ENCODE data around the gene RXFP3. TPM values are rescaled to one million over a fixed set of nuclear protein-coding genes. Genes with fewer than 3 reads are reported as not detected.

Gene RXFP3
- polyA plus RNA-seq, 1 experiment = not detected

- H3K27me3 ChIP-seq (ENCODE audit: control insufficient read depth, insufficient read depth, low read length) = peaks cover 2% of the 10 kb centered on the region
- CTCF ChIA-PET = no interaction called here
- H3K4me3 ChIP-seq (ENCODE audit: low read depth, low read length) = no peak overlapping the region
- no peak for DNase-seq (ENCODE audit: low read depth, low spot score)
- H3K27ac ChIP-seq (ENCODE audit: low read depth, low read length) = no peak overlapping the region
- H3K9me3 ChIP-seq (ENCODE audit: control insufficient read depth, insufficient read depth, low read length) = no peaks in the 10 kb centered on the region; the same call in 1 of the 2 replicates
- TF ChIP-seq CTCF (IDR thresholded peaks at IDR 0.05; ENCODE audit: low read depth, low read length) = no peak
- POLR2A ChIA-PET = no interaction called here
Observed at GRCh38 chr5:33931136-33931535, 5.0 kb upstream of the RXFP3 start.

- Histone ChIP-seq H3K9me3 (ENCODE audit: control insufficient read depth, insufficient read depth, low read length) (peaks cover 15% of the 10 kb centered on the region; the same call in 1 of the 2 replicates), H3K4me3 (ENCODE audit: low read depth, low read length) (no peak overlapping the region), H3K27ac (ENCODE audit: low read depth, low read length) (no peak overlapping the region), H3K27me3 (ENCODE audit: control insufficient read depth, insufficient read depth, low read length) (peaks cover 28% of the 10 kb centered on the region)
- DNase-seq (ENCODE audit: low read depth, low spot score) = no peak
- ChIA-PET POLR2A (no interaction called here), CTCF (interaction anchor here (0.6 to 5.1 kb wide), 26 partner anchors 8 to 464 kb away, joined by 3 to 47 read pairs (median 5); partner anchors contain the start of gene ADAMTS12)
- no peak for TF ChIP-seq CTCF (IDR thresholded peaks at IDR 0.05; ENCODE audit: low read depth, low read length)
Observed at GRCh38 chr5:33933723-33934169, 2.4 kb upstream of the RXFP3 start.

GRCh38 chr5:33934176-33934575 lies 2.0 kb upstream of the RXFP3 start:
- CTCF ChIA-PET = interaction anchor here (0.6 to 5.1 kb wide), 33 partner anchors 8 to 493 kb away, joined by 3 to 47 read pairs (median 4); partner anchors contain the start of gene ADAMTS12
- Histone ChIP-seq H3K4me3 (ENCODE audit: low read depth, low read length) (no peak overlapping the region), H3K9me3 (ENCODE audit: control insufficient read depth, insufficient read depth, low read length) (peaks cover 15% of the 10 kb centered on the region; the same call in 1 of the 2 replicates), H3K27me3 (ENCODE audit: control insufficient read depth, insufficient read depth, low read length) (peaks cover 32% of the 10 kb centered on the region), H3K27ac (ENCODE audit: low read depth, low read length) (no peak overlapping the region)
- POLR2A ChIA-PET = no interaction called here
- TF ChIP-seq CTCF (IDR thresholded peaks at IDR 0.05; ENCODE audit: low read depth, low read length) = no peak
- no peak for DNase-seq (ENCODE audit: low read depth, low spot score)

DNA sequence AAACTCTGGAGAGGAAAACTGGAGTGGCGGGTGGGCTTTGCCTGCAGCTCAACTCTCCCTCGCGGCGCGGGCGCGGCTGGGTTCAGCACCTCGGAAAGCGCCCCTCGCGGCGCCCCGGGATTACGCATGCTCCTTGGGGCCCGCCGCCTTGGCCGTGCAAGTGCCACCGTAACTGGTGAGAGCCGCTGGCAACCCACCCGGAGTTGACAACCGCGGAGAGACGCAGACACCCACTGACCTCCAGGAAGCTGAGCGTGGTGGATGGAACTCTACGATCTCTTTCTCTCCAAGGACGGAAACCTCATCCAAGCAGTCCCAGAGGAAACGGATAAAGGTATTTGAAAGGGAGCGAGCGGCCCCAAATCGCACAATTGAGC lies 194 bp upstream of the RXFP3 start:
- POLR2A ChIA-PET = no interaction called here

More for the DNA sequence above, 194 bp upstream of the RXFP3 start:
- Histone ChIP-seq H3K4me3 (ENCODE audit: low read depth, low read length) (peak overlapping the region; percentile 60), H3K9me3 (ENCODE audit: control insufficient read depth, insufficient read depth, low read length) (peaks cover 15% of the 10 kb centered on the region; the same call in 1 of the 2 replicates), H3K27ac (ENCODE audit: low read depth, low read length) (no peak overlapping the region), H3K27me3 (ENCODE audit: control insufficient read depth, insufficient read depth, low read length) (peaks cover 49% of the 10 kb centered on the region)
- CTCF ChIA-PET = interaction anchor here (0.7 to 5.1 kb wide), 14 partner anchors 9 to 466 kb away, joined by 3 to 47 read pairs (median 10); partner anchors contain the start of gene ADAMTS12
- DNase-seq (ENCODE audit: low read depth, low spot score) = peak; percentile 7
- no peak for TF ChIP-seq CTCF (IDR thresholded peaks at IDR 0.05; ENCODE audit: low read depth, low read length)

Data from AG04450 (cell line).